Endothelial cell of umbilical vein (primary cell): ENCODE results near the gene MBD3.

Source experiments
- EZH2 ChIP-seq: IDR thresholded peaks from 2 replicates; pipeline ENCODE4 v1.6.1; 2012; ENCODE audit warnings: borderline replicate concordance, low read depth, mild to moderate bottlenecking, moderate library complexity, low read length, inconsistent platforms; ENCODE audit not compliant: severe bottlenecking
- FOS ChIP-seq: IDR thresholded peaks from 2 replicates; pipeline ENCODE4 v1.6.1; 2011; ENCODE audit warnings: mild to moderate bottlenecking, low read length, moderate library complexity, borderline replicate concordance; ENCODE audit not compliant: insufficient read depth
- GATA2 ChIP-seq: IDR thresholded peaks from 2 replicates; pipeline ENCODE4 v1.7.0; 2011; ENCODE audit warnings: low read depth, mild to moderate bottlenecking, moderate library complexity, mixed read lengths, low read length; ENCODE audit not compliant: insufficient read length, insufficient read depth
- JUN ChIP-seq: IDR thresholded peaks from 2 replicates; pipeline ENCODE4 v1.6.1; 2011; ENCODE audit warnings: borderline replicate concordance, low read depth; ENCODE audit not compliant: insufficient read length, insufficient read depth
- MYC ChIP-seq: IDR thresholded peaks from one replicate; pipeline ENCODE4 v1.6.1; 2011; ENCODE audit warnings: mild to moderate bottlenecking, low read depth, low read length
- POLR2A ChIP-seq: IDR thresholded peaks from 2 replicates; pipeline ENCODE4 v1.6.1; 2012; ENCODE audit warnings: low read depth, mild to moderate bottlenecking, control low read depth, low read length
- POLR2AphosphoS5 ChIP-seq: IDR thresholded peaks from 2 replicates; pipeline ENCODE4 v1.6.1; 2012; ENCODE audit warnings: low read depth, mild to moderate bottlenecking, control low read depth, low read length, moderate library complexity; ENCODE audit not compliant: insufficient read depth
- TF ChIP-seq, protein P1 (sequence below), 2 donors: IDR thresholded peaks; 1 replicate in 1 of 2; 2 replicates in 1 of 2; pipeline ENCODE4 v1.5.1; 2011; ENCODE audit warnings: low read length in 2 of 2, mild to moderate bottlenecking in 2 of 2, moderate library complexity in 2 of 2, control low read depth in 1 of 2, inconsistent platforms in 1 of 2, low read depth in 1 of 2; ENCODE audit not compliant: insufficient read depth in 1 of 2; ENCODE audit errors: extremely low read depth in 1 of 2
- TF ChIP-seq, protein P2 (sequence below): IDR thresholded peaks from 2 replicates; pipeline ENCODE4 v1.6.1; 2011; ENCODE audit not compliant: insufficient read depth, insufficient read length

DNA sequence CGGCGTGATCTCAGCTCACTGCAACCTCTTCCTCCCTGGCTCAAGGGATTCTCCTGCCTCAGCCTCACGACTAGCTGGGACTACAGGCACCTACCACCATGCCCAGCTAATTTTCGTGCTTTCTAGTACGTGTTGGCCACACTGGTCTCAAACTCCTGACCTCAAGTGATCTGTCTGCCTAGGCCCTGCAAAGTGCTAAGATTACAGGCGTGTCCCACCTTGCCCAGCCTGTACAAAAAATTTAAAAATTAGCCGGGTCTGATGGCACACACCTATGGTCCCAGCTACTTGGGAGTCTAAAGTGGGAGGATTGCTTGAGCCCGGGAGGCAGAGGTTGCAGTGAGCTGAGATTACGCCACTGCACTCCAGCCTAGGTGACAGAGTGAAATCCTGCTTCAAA, 19.9 kb downstream of the MBD3 start:
- TF ChIP-seq, protein P1, sequence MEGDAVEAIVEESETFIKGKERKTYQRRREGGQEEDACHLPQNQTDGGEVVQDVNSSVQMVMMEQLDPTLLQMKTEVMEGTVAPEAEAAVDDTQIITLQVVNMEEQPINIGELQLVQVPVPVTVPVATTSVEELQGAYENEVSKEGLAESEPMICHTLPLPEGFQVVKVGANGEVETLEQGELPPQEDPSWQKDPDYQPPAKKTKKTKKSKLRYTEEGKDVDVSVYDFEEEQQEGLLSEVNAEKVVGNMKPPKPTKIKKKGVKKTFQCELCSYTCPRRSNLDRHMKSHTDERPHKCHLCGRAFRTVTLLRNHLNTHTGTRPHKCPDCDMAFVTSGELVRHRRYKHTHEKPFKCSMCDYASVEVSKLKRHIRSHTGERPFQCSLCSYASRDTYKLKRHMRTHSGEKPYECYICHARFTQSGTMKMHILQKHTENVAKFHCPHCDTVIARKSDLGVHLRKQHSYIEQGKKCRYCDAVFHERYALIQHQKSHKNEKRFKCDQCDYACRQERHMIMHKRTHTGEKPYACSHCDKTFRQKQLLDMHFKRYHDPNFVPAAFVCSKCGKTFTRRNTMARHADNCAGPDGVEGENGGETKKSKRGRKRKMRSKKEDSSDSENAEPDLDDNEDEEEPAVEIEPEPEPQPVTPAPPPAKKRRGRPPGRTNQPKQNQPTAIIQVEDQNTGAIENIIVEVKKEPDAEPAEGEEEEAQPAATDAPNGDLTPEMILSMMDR (IDR thresholded peaks at IDR 0.05; ENCODE audit: extremely low read depth in 1 of 2, insufficient read depth in 1 of 2, low read depth in 1 of 2, low read length in 2 of 2) = no peak
- TF ChIP-seq EZH2 (no peak), POLR2A (no peak), POLR2AphosphoS5 (no peak), JUN (no peak), FOS (no peak), MYC (no peak), GATA2 (no peak)
- TF ChIP-seq, protein P2, sequence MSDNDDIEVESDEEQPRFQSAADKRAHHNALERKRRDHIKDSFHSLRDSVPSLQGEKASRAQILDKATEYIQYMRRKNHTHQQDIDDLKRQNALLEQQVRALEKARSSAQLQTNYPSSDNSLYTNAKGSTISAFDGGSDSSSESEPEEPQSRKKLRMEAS = no peak
